Fibroblast of pulmonary artery (primary cell): ENCODE data around the gene TP73.

ENCODE experiments used
- DNase-seq: peaks from one replicate; pipeline ENCODE4 v3.0.0-alpha.2; 2010; ENCODE audit warnings: low read depth
- H3K4me3 ChIP-seq: replicated peaks from 2 replicates; pipeline ENCODE4 v1.5.1; 2011; ENCODE audit warnings: low read depth, mild to moderate bottlenecking, control low read depth, low read length, moderate library complexity
- CTCF ChIP-seq: IDR thresholded peaks from 2 replicates; pipeline ENCODE4 v1.5.1; 2011; ENCODE audit warnings: mild to moderate bottlenecking, control low read depth, low read length, inconsistent platforms; ENCODE audit errors: missing control alignments

The TP73 gene

GRCh38 chr1:3636531-3636930, 15.8 kb upstream of the TP73 start:
- no peak for TF ChIP-seq CTCF
- DNase-seq, result no peak
- H3K4me3 ChIP-seq, result no peak overlapping the region

GRCh38 chr1:3638027-3638426, 14.3 kb upstream of the TP73 start:
- no peak overlapping the region for H3K4me3 ChIP-seq
- DNase-seq, result no peak
- TF ChIP-seq CTCF, result no peak

GRCh38 chr1:3638676-3639075, 13.6 kb upstream of the TP73 start:
- no peak for DNase-seq
- H3K4me3 ChIP-seq, result no peak overlapping the region
- no peak for TF ChIP-seq CTCF

GRCh38 chr1:3639397-3639911, 12.9 kb upstream of the TP73 start:
- H3K4me3 ChIP-seq, result no peak overlapping the region
- no peak for DNase-seq
- TF ChIP-seq CTCF, result no peak

GRCh38 chr1:3640121-3640837, 12.0 kb upstream of the TP73 start:
- no peak overlapping the region for H3K4me3 ChIP-seq
- no peak for TF ChIP-seq CTCF
- DNase-seq, result no peak

- no peak overlapping the region for H3K4me3 ChIP-seq
- TF ChIP-seq CTCF, result no peak
- no peak for DNase-seq
Measured at GRCh38 chr1:3641046-3641760, 11.1 kb upstream of the TP73 start.

- no peak for TF ChIP-seq CTCF
Measured at GRCh38 chr1:3641816-3642215, 10.5 kb upstream of the TP73 start.

More at GRCh38 chr1:3641816-3642215, 10.5 kb upstream of the TP73 start:
- DNase-seq, result no peak
- H3K4me3 ChIP-seq, result no peak overlapping the region
